Measurements from ENCODE around the gene TGFBR3.

DNA sequence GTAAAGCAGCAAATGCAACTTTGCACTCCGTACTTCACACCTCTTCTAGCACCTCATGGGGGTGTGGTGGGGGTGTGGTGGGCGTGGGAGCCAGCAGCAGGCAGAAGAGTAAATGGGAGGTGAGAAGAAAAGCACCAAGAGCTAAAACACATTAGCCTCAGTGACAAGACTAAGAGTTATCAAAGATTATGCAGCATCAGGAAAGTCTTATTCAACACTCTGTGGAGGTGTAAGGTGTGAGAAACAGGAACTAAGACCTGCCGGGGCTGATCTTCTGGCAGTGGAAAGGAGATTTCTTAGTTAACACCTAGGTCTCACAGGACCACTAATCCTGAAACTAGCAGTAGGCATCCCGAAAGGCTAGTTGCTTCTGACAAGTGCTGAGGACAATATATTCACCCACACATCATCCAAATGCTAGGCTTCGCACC, 9.9 kb downstream of the TGFBR3 start:
- TF ChIP-seq POLR2AphosphoS5 (IDR thresholded peaks at IDR 0.05; ENCODE audit: low read depth, low read length) (no peak), TAF1 (IDR thresholded peaks at IDR 0.05; ENCODE audit: borderline replicate concordance, insufficient read depth, low read length) (no peak), SIN3A (IDR thresholded peaks at IDR 0.05; ENCODE audit: borderline replicate concordance, insufficient read depth, low read length) (no peak)
- TF ChIP-seq, protein P1, sequence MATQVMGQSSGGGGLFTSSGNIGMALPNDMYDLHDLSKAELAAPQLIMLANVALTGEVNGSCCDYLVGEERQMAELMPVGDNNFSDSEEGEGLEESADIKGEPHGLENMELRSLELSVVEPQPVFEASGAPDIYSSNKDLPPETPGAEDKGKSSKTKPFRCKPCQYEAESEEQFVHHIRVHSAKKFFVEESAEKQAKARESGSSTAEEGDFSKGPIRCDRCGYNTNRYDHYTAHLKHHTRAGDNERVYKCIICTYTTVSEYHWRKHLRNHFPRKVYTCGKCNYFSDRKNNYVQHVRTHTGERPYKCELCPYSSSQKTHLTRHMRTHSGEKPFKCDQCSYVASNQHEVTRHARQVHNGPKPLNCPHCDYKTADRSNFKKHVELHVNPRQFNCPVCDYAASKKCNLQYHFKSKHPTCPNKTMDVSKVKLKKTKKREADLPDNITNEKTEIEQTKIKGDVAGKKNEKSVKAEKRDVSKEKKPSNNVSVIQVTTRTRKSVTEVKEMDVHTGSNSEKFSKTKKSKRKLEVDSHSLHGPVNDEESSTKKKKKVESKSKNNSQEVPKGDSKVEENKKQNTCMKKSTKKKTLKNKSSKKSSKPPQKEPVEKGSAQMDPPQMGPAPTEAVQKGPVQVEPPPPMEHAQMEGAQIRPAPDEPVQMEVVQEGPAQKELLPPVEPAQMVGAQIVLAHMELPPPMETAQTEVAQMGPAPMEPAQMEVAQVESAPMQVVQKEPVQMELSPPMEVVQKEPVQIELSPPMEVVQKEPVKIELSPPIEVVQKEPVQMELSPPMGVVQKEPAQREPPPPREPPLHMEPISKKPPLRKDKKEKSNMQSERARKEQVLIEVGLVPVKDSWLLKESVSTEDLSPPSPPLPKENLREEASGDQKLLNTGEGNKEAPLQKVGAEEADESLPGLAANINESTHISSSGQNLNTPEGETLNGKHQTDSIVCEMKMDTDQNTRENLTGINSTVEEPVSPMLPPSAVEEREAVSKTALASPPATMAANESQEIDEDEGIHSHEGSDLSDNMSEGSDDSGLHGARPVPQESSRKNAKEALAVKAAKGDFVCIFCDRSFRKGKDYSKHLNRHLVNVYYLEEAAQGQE (IDR thresholded peaks at IDR 0.05; ENCODE audit: insufficient read depth in 1 of 2, low read depth in 2 of 2, low read length in 2 of 2): no peak
